Stimulated activated CD4-positive, alpha-beta T cell treated with anti-CD3 and anti-CD28 coated beads, Interleukin-15, amount 100 ng/mL, for 24 hours (primary cell): ENCODE results near the gene NSD2.
A peak's percentile ranks its signal among the peaks of the same experiment; 100 is the strongest.
"Not testable (repeated sequence)": the region's sequence is repeated elsewhere in the genome, so short reads cannot be mapped to it uniquely, and the experiment has no call there.

Experiments
- DNase-seq: peaks from one replicate; pipeline ENCODE4 v3.0.0-alpha.2; 2020

The NSD2 gene

GRCh38 chr4:1842339-1842895 lies 28.8 kb upstream of the NSD2 start:
- no peak for DNase-seq

GRCh38 chr4:1842993-1843448 lies 28.2 kb upstream of the NSD2 start:
- no peak for DNase-seq

GRCh38 chr4:1843852-1844251 lies 27.3 kb upstream of the NSD2 start:
- DNase-seq, result no peak

- DNase-seq, result not testable (repeated sequence)
These were observed 26.6 kb upstream of the NSD2 start for GRCh38 chr4:1844618-1845017.

GRCh38 chr4:1846580-1846979 lies 24.6 kb upstream of the NSD2 start:
- DNase-seq, result no peak

GRCh38 chr4:1850276-1850675 lies 20.9 kb upstream of the NSD2 start:
- DNase-seq, result no peak

- no peak for DNase-seq
These were observed 20.0 kb upstream of the NSD2 start for GRCh38 chr4:1851160-1851559.

GRCh38 chr4:1851575-1852410 lies 19.4 kb upstream of the NSD2 start:
- DNase-seq, result no peak

- no peak for DNase-seq
These were observed 18.1 kb upstream of the NSD2 start for GRCh38 chr4:1852904-1853623.

GRCh38 chr4:1854752-1855151 lies 16.4 kb upstream of the NSD2 start:
- no peak for DNase-seq

GRCh38 chr4:1855333-1856070 lies 15.7 kb upstream of the NSD2 start:
- peak; percentile 42 for DNase-seq

- DNase-seq, result peak; percentile 96
These were observed 14.9 kb upstream of the NSD2 start, which contains the start of gene LETM1 for GRCh38 chr4:1856071-1856942. LETM1 (minus strand) TSS chr4:1856156; CDS start chr4:1855950, 206 bp downstream.

GRCh38 chr4:1856943-1857699 lies 14.1 kb upstream of the NSD2 start:
- no peak for DNase-seq

- DNase-seq, result no peak
These were observed 13.3 kb upstream of the NSD2 start for GRCh38 chr4:1857931-1858330.

GRCh38 chr4:1859389-1859753 lies 11.8 kb upstream of the NSD2 start:
- DNase-seq, result no peak

- peak; percentile 57 for DNase-seq
These were observed 8.9 kb upstream of the NSD2 start for GRCh38 chr4:1862055-1862911.

GRCh38 chr4:1862961-1863296 lies 8.3 kb upstream of the NSD2 start:
- DNase-seq, result no peak

GRCh38 chr4:1863297-1864033 lies 7.7 kb upstream of the NSD2 start:
- no peak for DNase-seq
